Body of pancreas (tissue), 4 donors: ENCODE measurements around the gene DCTN2. TPM values are rescaled to one million over a fixed set of nuclear protein-coding genes. Genes with fewer than 3 reads are reported as not detected.

Experiments
- ATAC-seq: fragments of 150-250 bp; one replicate; pipeline ENCODE4 v1.9.1; 2016
- DNase-seq, 4 donors: peaks; one replicate each; pipeline ENCODE4 v3.0.0-alpha.2; 2019
- H3K27ac ChIP-seq, 4 donors: fragments of 200-600 bp; sonication (generic); 1 replicate in 3 of 4; 2 replicates in 1 of 4; pipeline versions ENCODE4 v1.5.1 to v1.6.1; 2016 to 2019; ENCODE audit warnings: mild to moderate bottlenecking in 1 of 4, mixed read lengths in 1 of 4, moderate library complexity in 1 of 4
- H3K27me3 ChIP-seq, 2 donors: fragments of 200-600 bp; sonication (generic); one replicate each; pipeline ENCODE4 v1.6.0; 2016; ENCODE audit warnings: mild to moderate bottlenecking in 1 of 2
- H3K36me3 ChIP-seq, 2 donors: fragments of 200-600 bp; sonication (generic); replicated peaks in 1 of 2; 2 replicates each; pipeline ENCODE4 v1.5.1; 2016; ENCODE audit warnings: low read depth in 2 of 2; ENCODE audit not compliant: insufficient read depth in 1 of 2
- H3K4me1 ChIP-seq: fragments of 200-600 bp; sonication (generic); one replicate; pipeline ENCODE4 v1.6.0; 2016
- H3K4me3 ChIP-seq, 2 donors: fragments of 200-600 bp; sonication (generic); 1 replicate in 1 of 2; 2 replicates in 1 of 2; pipeline ENCODE4 v1.5.1; 2016 to 2019
- H3K9me3 ChIP-seq, 3 donors: fragments of 200-600 bp; sonication (generic); 1 replicate in 2 of 3; 2 replicates in 1 of 3; pipeline ENCODE4 v1.5.1; 2016
- POLR2A ChIP-seq, 3 donors: fragments of 450-650 bp; IDR thresholded peaks; one replicate each; pipeline ENCODE4 v1.6.1; 2016; ENCODE audit warnings: antibody characterized with exemption in 3 of 3, mild to moderate bottlenecking in 2 of 3
- WGBS, 2 donors: methylation state at CpG; one replicate each; pipeline ENCODE4 v1.1.5; 2017; 5-methylcytosine and 5-hydroxymethylcytosine counted together
- intact Hi-C: fragments of 100-400 bp; cut with DNase I; formaldehyde crosslinking; loops from one replicate; pipeline ENCODE4 v1.15.1; 2023
- total RNA-seq, 2 donors: library from RNA; depleted of rRNA; stranded (reverse); fragments of >200 nt; gene quantifications; one replicate each; pipeline ENCODE4 v1.1.0, GENCODE V29; 2016
- TF ChIP-seq, protein P1 (sequence below), 7 experiments: fragments of 450-650 bp in 4 of 7; fragments of 200-600 bp in 3 of 7; sonication (generic) in 3 of 7; IDR thresholded peaks; one replicate each; pipeline ENCODE4 v1.5.1; 2016 to 2019; ENCODE audit warnings: antibody characterized with exemption in 7 of 7

DCTN2 gene
- total RNA-seq, 2 donors from 2014 or later = 80.1 to 89.2 TPM

DNA sequence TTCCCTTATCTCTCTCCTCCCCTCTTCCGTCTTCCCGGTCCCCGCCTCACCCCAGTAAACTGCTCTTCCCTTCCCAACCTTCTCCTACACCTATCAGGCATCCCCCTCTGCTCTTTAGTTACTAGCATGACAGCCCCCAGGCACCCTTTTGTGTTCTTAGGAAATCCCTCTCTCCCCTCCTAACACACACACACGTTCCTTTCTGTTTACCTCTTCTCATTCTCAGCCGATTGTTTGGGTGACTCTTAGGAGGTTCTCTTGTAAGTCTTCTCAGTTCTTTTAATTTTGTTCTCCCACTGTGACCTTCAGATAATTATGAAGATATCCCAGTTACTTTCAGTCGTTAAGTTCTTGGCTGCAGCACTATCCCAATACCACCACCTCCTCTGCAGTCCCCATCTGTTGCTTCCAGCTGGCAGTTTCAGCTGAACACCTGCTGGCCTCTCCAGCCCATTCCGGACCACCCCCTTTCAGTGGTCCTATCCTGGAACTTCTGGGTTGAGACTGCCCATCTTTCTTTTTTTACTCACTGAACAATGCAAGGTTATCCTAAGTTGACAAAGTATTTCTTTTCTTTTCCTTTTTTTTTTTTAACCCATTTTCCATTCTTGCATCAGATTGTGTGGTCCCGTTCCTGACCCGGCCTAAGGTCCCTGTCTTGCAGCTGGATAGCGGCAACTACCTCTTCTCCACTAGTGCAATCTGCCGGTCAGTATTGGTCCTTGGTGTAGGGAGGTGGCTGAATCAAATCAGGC lies 58.4 kb downstream of the DCTN2 start:
- no peaks in the 10 kb centered on the region for H3K27me3 ChIP-seq
- H3K4me1 ChIP-seq = peaks cover 15% of the 10 kb centered on the region
- intact Hi-C loops = no loop called here
- no peak for ATAC-seq
- DNase-seq = no peak
- 9% methylated on average over 11 of the region's 11 CpGs for WGBS, 2 donors
- no peaks in the 10 kb centered on the region for H3K9me3 ChIP-seq
- H3K27ac ChIP-seq = peak overlapping the region; percentile 65 to 82 (median 72)
- peak overlapping the region; percentile 96 to 98 for H3K4me3 ChIP-seq
- H3K36me3 ChIP-seq = peaks cover 9 to 18% of the 10 kb centered on the region in 2 donors
- TF ChIP-seq, protein P1, sequence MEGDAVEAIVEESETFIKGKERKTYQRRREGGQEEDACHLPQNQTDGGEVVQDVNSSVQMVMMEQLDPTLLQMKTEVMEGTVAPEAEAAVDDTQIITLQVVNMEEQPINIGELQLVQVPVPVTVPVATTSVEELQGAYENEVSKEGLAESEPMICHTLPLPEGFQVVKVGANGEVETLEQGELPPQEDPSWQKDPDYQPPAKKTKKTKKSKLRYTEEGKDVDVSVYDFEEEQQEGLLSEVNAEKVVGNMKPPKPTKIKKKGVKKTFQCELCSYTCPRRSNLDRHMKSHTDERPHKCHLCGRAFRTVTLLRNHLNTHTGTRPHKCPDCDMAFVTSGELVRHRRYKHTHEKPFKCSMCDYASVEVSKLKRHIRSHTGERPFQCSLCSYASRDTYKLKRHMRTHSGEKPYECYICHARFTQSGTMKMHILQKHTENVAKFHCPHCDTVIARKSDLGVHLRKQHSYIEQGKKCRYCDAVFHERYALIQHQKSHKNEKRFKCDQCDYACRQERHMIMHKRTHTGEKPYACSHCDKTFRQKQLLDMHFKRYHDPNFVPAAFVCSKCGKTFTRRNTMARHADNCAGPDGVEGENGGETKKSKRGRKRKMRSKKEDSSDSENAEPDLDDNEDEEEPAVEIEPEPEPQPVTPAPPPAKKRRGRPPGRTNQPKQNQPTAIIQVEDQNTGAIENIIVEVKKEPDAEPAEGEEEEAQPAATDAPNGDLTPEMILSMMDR (IDR thresholded peaks at IDR 0.05) = no peak
- TF ChIP-seq POLR2A (IDR thresholded peaks at IDR 0.05) = no peak

- Histone ChIP-seq H3K4me1 (peaks cover 15% of the 10 kb centered on the region), H3K9me3 (no peaks in the 10 kb centered on the region), H3K4me3 (peak within 1 kb of the TSS; percentile 96 to 98), H3K36me3 (peaks cover 9 to 17% of the 10 kb centered on the region in 2 donors), H3K27ac (peak within 1 kb of the TSS; percentile 65 to 82 (median 72)), H3K27me3 (no peaks in the 10 kb centered on the region)
- intact Hi-C loops = no loop called here
- ATAC-seq = peak; percentile 100
- TF ChIP-seq, protein P1 (IDR thresholded peaks at IDR 0.05) = peak in 2 of 7 experiments; percentile 16 to 37
- peak; percentile 10 to 71 (median 71) for TF ChIP-seq POLR2A (IDR thresholded peaks at IDR 0.05)
- 8 to 10% methylated on average over 46 to 47 of the region's 47 CpGs for WGBS, 2 donors
- peak; percentile 94 to 98 (median 96) for DNase-seq
These were observed 59.2 kb downstream of the DCTN2 start, which contains the start of gene MARS1 for GRCh38 chr12:57487597-57488401. MARS1 (plus strand) TSS chr12:57488068; CDS start chr12:57488091, 23 bp downstream.

GRCh38 chr12:57487055-57487596 lies 59.9 kb downstream of the DCTN2 start:
- WGBS, 2 donors = 76 to 81% methylated on average over 27 of the region's 27 CpGs
- DNase-seq = no peak
- peaks cover 15% of the 10 kb centered on the region for H3K4me1 ChIP-seq
- no peaks in the 10 kb centered on the region for H3K9me3 ChIP-seq
- H3K27ac ChIP-seq = no peak overlapping the region
- no peak for ATAC-seq
- H3K36me3 ChIP-seq = peaks cover 9 to 16% of the 10 kb centered on the region in 2 donors
- no peaks in the 10 kb centered on the region for H3K27me3 ChIP-seq
- intact Hi-C loops = no loop called here
- no peak overlapping the region for H3K4me3 ChIP-seq
- TF ChIP-seq, protein P1 (IDR thresholded peaks at IDR 0.05) = no peak

DNA sequence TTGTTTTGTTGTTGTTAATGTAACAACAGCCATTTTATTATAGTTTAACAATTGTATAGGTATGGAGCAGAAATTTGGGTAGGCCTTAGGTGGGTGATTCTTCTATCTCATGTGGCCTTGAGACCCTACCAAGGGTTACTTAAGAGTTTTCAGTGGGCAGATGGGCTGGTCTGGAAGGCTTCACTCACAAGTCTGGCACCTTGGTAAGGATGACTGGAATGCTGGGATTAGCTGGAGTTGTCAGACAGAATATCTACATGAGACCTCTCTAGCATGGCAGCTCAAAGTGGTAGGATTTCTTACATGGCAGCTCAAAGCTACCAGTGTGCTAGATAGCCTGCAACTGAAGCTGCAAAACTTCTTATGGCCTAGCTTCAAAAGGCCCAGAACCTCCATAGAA lies 61.3 kb downstream of the DCTN2 start:
- H3K9me3 ChIP-seq = no peaks in the 10 kb centered on the region
- intact Hi-C loops = no loop called here

More for the DNA sequence above, 61.3 kb downstream of the DCTN2 start:
- Histone ChIP-seq H3K4me1 (peaks cover 15% of the 10 kb centered on the region), H3K36me3 (peaks cover 0 to 6% of the 10 kb centered on the region in 2 donors), H3K27me3 (no peaks in the 10 kb centered on the region), H3K27ac (no peak overlapping the region), H3K4me3 (no peak overlapping the region)
- ATAC-seq (no peak), DNase-seq (no peak)
- no peak for TF ChIP-seq POLR2A (IDR thresholded peaks at IDR 0.05)
- TF ChIP-seq, protein P1 (IDR thresholded peaks at IDR 0.05) = no peak
